ENCODE data around the gene OR2D2. TPM values are rescaled to one million over a fixed set of nuclear protein-coding genes. Genes with fewer than 3 reads are reported as not detected.

Gene OR2D2, protein sequence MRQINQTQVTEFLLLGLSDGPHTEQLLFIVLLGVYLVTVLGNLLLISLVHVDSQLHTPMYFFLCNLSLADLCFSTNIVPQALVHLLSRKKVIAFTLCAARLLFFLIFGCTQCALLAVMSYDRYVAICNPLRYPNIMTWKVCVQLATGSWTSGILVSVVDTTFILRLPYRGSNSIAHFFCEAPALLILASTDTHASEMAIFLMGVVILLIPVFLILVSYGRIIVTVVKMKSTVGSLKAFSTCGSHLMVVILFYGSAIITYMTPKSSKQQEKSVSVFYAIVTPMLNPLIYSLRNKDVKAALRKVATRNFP
- total RNA-seq (2012; rRNA removed) (0.28 and 0.36 TPM in 2 replicates), polyA plus RNA-seq (2012; rRNA removed) (0.07 TPM in 1 of 2 replicates, not detected in the other), Bru-seq, nascent RNA (percentile 37 among the genes with signal in this experiment), BruChase-seq, experiment 1, labeled RNA remaining after a 6-hour chase (percentile 29 among the genes with signal in this experiment), BruChase-seq, experiment 2, labeled RNA remaining after a 2-hour chase (percentile 55 among the genes with signal in this experiment)
- not detected in 2 replicates for polyA plus RNA-seq (2012; cell fraction: cytosol; rRNA removed)
- polyA plus RNA-seq (2012; cell fraction: nucleus; rRNA removed; ENCODE audit: low replicate concordance) = 0.09 and 0.21 TPM in 2 replicates
- long read RNA-seq = 0 reads

- Histone ChIP-seq H3K9me1 (ENCODE audit: insufficient read depth, low read length) (no peaks in the 10 kb centered on the region), H2BK15ac (ENCODE audit: low read depth, low read length) (no peak within 1 kb of the TSS), H3K18ac (ENCODE audit: low read depth, low read length) (no peak within 1 kb of the TSS), H4K20me1 (ENCODE audit: insufficient read depth, low read length) (no peaks in the 10 kb centered on the region), H2BK20ac (ENCODE audit: low read depth, low read length) (no peak within 1 kb of the TSS), H3K4me2 (ENCODE audit: low read depth, low read length) (no peak within 1 kb of the TSS), H4K91ac (ENCODE audit: insufficient read depth, low read depth, low read length) (no peak within 1 kb of the TSS), H3K9me3 (ENCODE audit: control insufficient read depth, insufficient read depth, low read length) (no peaks in the 10 kb centered on the region), H3K4me3 (ENCODE audit: insufficient read depth, low read depth, low read length) (no peak within 1 kb of the TSS), H3K79me1 (ENCODE audit: low read depth in 1 of 2, low read length in 2 of 2) (no peaks in the 10 kb centered on the region), H3K36me3 (ENCODE audit: control insufficient read depth, insufficient read depth, low read length) (no peaks in the 10 kb centered on the region), H3K4ac (ENCODE audit: low read depth, low read length) (no peak within 1 kb of the TSS), H3K23ac (ENCODE audit: low read depth, low read length) (no peak within 1 kb of the TSS), H4K5ac (ENCODE audit: low read depth, low read length) (no peak within 1 kb of the TSS), H2AK9ac (replicated peaks; ENCODE audit: low read depth, low read length, poor library complexity) (no peak within 1 kb of the TSS), H3K9ac (ENCODE audit: low read depth, low read length) (no peak within 1 kb of the TSS), H2BK120ac (ENCODE audit: low read depth, low read length) (no peak within 1 kb of the TSS), H3K27me3 (ENCODE audit: control insufficient read depth, insufficient read depth, low read length) (no peaks in the 10 kb centered on the region), H3K4me1 (ENCODE audit: control insufficient read depth, insufficient read depth, low read length) (no peaks in the 10 kb centered on the region), H3K56ac (ENCODE audit: extremely low read depth, insufficient read depth, low read length) (no peak within 1 kb of the TSS), H4K8ac (ENCODE audit: low read depth in 2 of 2, low read length in 2 of 2) (no peak within 1 kb of the TSS), H2BK5ac (ENCODE audit: low read depth, low read length, poor library complexity, severe bottlenecking) (no peak within 1 kb of the TSS), H3K27ac (ENCODE audit: insufficient read depth, low read length) (no peak within 1 kb of the TSS), H2AK5ac (ENCODE audit: low read depth, low read length) (no peak within 1 kb of the TSS), H2AFZ (replicated peaks; ENCODE audit: low read length, poor library complexity) (no peak within 1 kb of the TSS), H3K14ac (replicated peaks; ENCODE audit: low read depth, low read length) (no peak within 1 kb of the TSS)
- POLR2A ChIA-PET (ENCODE audit: unreplicated experiment) = no interaction called here
- WGBS, 2 experiments (ENCODE audit: extremely low coverage in 2 of 2, insufficient read length in 1 of 2) = 25% methylated on average over 2 of the region's 2 CpGs; no CpG with 5 or more reads in 1 of the 2 experiments
- DNase-seq = no peak
- CTCF ChIA-PET = no interaction called here
- no peak for ATAC-seq (ENCODE audit: low read depth)
- BruUV-seq (replicated peaks) = no TSS peak
- TF ChIP-seq RCOR1 (IDR thresholded peaks at IDR 0.05; ENCODE audit: insufficient replicate concordance, low read length) = no peak
- in situ Hi-C loops (cut with MboI; ENCODE audit: low sequenced_read_pairs) (no loop called here), intact Hi-C loops (cut with micrococcal nuclease) (no loop called here), dilution Hi-C loops (cut with HindIII; ENCODE audit: low sequenced_read_pairs, unreplicated experiment) (no loop called here)
Measured at GRCh38 chr11:6892400-6892799, at the start of gene OR2D2. TSS of gene OR2D2 (minus strand) at chr11:6892500. CDS start at chr11:6892500, 0 bp downstream.

Data from IMR-90 (cell line).